ENCODE measurements around the gene LCLAT1.

The LCLAT1 gene

DNA sequence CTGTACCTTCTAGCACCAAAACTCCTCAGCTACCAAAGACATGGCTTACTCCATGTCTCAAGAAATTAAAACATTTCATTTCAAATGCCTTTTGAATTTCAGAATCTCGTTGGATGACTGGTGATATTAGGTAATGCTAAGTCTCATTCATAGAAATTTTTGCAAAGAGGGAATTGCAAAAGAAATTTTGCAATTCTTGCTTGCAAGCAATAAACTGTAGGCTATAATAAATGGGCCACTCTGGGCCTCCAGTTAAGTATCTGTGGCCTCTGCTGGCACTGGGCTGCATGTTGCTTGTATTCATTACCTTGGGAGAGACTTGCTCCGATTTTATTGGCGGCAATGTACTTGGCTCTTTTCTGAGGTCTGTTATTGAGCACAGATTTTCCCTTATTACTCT is 2.8 kb upstream of the LCLAT1 start:
- no peaks in the 10 kb centered on the region for H3K36me3 ChIP-seq (ENCODE audit: control insufficient read depth in 2 of 2, insufficient read depth in 1 of 2, low read length in 2 of 2)
- no peak overlapping the region for H3K4me3 ChIP-seq (ENCODE audit: low read depth, low read length)
- ChIA-PET POLR2A (no interaction called here), CTCF (interaction anchor here (1.1 kb wide), 1 partner anchor 41 kb away, joined by 3 read pairs; no protein-coding TSS in a partner anchor)
- H3K9me3 ChIP-seq (ENCODE audit: control insufficient read depth, insufficient read depth, low read depth, low read length): no peaks in the 10 kb centered on the region
- H3K4me1 ChIP-seq (ENCODE audit: control insufficient read depth, insufficient read depth, low read length): no peaks in the 10 kb centered on the region
- TF ChIP-seq KLF9 (tag by site-specific recombination; IDR thresholded peaks at IDR 0.05; ENCODE audit: low read depth) (no peak), OVOL3 (tag by site-specific recombination; IDR thresholded peaks at IDR 0.05) (no peak), HOXA7 (CRISPR knock-in tag; IDR thresholded peaks at IDR 0.05; ENCODE audit: borderline replicate concordance) (no peak), ZBTB21 (tag by site-specific recombination; IDR thresholded peaks at IDR 0.05) (no peak)
- TF ChIP-seq, protein P1, sequence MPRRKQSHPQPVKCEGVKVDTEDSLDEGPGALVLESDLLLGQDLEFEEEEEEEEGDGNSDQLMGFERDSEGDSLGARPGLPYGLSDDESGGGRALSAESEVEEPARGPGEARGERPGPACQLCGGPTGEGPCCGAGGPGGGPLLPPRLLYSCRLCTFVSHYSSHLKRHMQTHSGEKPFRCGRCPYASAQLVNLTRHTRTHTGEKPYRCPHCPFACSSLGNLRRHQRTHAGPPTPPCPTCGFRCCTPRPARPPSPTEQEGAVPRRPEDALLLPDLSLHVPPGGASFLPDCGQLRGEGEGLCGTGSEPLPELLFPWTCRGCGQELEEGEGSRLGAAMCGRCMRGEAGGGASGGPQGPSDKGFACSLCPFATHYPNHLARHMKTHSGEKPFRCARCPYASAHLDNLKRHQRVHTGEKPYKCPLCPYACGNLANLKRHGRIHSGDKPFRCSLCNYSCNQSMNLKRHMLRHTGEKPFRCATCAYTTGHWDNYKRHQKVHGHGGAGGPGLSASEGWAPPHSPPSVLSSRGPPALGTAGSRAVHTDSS (tag by site-specific recombination; IDR thresholded peaks at IDR 0.05): no peak
- TF ChIP-seq, protein P2, sequence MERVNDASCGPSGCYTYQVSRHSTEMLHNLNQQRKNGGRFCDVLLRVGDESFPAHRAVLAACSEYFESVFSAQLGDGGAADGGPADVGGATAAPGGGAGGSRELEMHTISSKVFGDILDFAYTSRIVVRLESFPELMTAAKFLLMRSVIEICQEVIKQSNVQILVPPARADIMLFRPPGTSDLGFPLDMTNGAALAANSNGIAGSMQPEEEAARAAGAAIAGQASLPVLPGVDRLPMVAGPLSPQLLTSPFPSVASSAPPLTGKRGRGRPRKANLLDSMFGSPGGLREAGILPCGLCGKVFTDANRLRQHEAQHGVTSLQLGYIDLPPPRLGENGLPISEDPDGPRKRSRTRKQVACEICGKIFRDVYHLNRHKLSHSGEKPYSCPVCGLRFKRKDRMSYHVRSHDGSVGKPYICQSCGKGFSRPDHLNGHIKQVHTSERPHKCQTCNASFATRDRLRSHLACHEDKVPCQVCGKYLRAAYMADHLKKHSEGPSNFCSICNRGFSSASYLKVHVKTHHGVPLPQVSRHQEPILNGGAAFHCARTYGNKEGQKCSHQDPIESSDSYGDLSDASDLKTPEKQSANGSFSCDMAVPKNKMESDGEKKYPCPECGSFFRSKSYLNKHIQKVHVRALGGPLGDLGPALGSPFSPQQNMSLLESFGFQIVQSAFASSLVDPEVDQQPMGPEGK (tag by site-specific recombination; IDR thresholded peaks at IDR 0.05): no peak
- TF ChIP-seq, protein P3, sequence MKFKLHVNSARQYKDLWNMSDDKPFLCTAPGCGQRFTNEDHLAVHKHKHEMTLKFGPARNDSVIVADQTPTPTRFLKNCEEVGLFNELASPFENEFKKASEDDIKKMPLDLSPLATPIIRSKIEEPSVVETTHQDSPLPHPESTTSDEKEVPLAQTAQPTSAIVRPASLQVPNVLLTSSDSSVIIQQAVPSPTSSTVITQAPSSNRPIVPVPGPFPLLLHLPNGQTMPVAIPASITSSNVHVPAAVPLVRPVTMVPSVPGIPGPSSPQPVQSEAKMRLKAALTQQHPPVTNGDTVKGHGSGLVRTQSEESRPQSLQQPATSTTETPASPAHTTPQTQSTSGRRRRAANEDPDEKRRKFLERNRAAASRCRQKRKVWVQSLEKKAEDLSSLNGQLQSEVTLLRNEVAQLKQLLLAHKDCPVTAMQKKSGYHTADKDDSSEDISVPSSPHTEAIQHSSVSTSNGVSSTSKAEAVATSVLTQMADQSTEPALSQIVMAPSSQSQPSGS (tag by site-specific recombination; IDR thresholded peaks at IDR 0.05; ENCODE audit: low read depth): no peak
- no peak overlapping the region for H3K27ac ChIP-seq (ENCODE audit: extremely low read depth, low read depth, low read length)

DNA sequence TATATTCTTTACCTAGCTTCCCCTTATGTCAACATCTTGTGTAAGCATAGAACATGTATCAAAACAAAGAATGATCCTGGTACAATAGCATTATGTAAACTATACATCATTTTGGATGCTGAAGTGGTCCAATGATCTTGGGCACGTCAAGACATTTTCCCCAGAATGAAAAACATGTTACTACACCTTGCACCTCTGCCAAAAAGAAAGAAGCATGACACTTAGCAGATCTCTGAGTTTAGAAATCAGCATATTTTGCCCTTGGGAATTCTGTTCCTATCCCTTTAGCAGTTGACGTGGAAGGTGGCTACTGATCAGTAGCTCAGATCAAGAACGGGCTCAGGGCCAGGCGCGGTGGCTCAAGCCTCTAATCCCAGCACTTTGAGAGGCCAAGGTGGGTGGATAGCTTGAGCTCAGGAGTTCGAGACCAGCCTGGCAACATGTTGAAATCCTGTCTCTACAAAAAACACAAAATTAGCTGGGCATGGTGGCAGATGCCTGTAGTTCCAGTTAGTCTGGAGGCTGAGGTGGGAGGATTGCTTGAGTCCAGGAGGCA is 1.7 kb upstream of the LCLAT1 start:
- POLR2A ChIA-PET: no interaction called here
- Histone ChIP-seq H3K27ac (ENCODE audit: extremely low read depth, low read depth, low read length) (no peak overlapping the region), H3K36me3 (ENCODE audit: control insufficient read depth in 2 of 2, insufficient read depth in 1 of 2, low read length in 2 of 2) (no peaks in the 10 kb centered on the region), H3K4me1 (ENCODE audit: control insufficient read depth, insufficient read depth, low read length) (no peaks in the 10 kb centered on the region), H3K4me3 (ENCODE audit: low read depth, low read length) (no peak overlapping the region), H3K9me3 (ENCODE audit: control insufficient read depth, insufficient read depth, low read depth, low read length) (no peaks in the 10 kb centered on the region)
- TF ChIP-seq ZNF10 (tag by site-specific recombination; IDR thresholded peaks at IDR 0.05): 0 out of 2 replicates have a peak, but pooled peaks have one; percentile 26
- no peak for TF ChIP-seq ZNF335 (tag by site-specific recombination; conservative IDR thresholded peaks at IDR 0.05)
- CTCF ChIA-PET: interaction anchor here (1.1 to 1.2 kb wide), 2 partner anchors 42 to 281 kb away, joined by 3 to 8 read pairs; no protein-coding TSS in a partner anchor

DNA sequence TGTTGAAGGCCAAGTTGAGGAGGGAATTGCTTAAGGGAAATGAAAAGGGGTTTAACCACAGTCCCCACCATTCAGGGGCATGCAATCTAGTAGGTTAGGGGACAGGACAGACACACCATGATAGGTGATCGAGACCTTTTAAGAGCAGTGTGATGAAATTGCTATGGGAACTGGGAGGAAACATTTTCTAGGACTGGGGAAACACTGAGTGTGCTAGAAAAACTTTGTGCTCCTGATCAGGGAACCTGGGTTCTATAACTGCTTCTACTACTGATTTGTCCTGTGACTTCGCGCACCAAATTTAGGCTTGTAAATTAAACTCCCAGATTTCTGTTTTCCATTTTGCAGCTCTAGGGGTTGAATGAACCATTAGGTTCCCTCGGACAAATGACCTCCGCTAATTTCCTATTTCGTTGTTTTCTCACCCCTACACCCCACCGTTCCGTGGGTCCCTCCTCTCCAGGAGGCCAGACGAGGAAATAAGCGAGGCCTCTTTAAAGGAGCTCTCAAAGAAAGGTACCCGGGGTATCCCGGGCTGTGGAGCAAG is 371 bp upstream of the LCLAT1 start:
- peak overlapping the region; percentile 95 for H3K4me3 ChIP-seq (ENCODE audit: low read depth, low read length)
- ChIA-PET CTCF (interaction anchor here (0.6 to 1.7 kb wide), 7 partner anchors 11 to 359 kb away, joined by 3 to 8 read pairs (median 5); no protein-coding TSS in a partner anchor), POLR2A (interaction anchor here (0.7 to 1.9 kb wide), 3 partner anchors 25 to 217 kb away, joined by 3 to 5 read pairs (median 5); no protein-coding TSS in a partner anchor)
- H3K36me3 ChIP-seq (ENCODE audit: control insufficient read depth in 2 of 2, insufficient read depth in 1 of 2, low read length in 2 of 2): peaks cover 0 to 3% of the 10 kb centered on the region in 2 experiments; a peak in 1 of 3 replicates
- no peaks in the 10 kb centered on the region for H3K4me1 ChIP-seq (ENCODE audit: control insufficient read depth, insufficient read depth, low read length)
- H3K27ac ChIP-seq (ENCODE audit: extremely low read depth, low read depth, low read length): peak overlapping the region; percentile 25; the same call in 1 of the 2 replicates
- no peaks in the 10 kb centered on the region for H3K9me3 ChIP-seq (ENCODE audit: control insufficient read depth, insufficient read depth, low read depth, low read length)
- peak; percentile 29; the same call in 1 of the 2 replicates for TF ChIP-seq ZBTB8A (tag by site-specific recombination; IDR thresholded peaks at IDR 0.05)
- TF ChIP-seq KLF8 (tag by site-specific recombination; IDR thresholded peaks at IDR 0.05): no peak
- TF ChIP-seq, protein P4, sequence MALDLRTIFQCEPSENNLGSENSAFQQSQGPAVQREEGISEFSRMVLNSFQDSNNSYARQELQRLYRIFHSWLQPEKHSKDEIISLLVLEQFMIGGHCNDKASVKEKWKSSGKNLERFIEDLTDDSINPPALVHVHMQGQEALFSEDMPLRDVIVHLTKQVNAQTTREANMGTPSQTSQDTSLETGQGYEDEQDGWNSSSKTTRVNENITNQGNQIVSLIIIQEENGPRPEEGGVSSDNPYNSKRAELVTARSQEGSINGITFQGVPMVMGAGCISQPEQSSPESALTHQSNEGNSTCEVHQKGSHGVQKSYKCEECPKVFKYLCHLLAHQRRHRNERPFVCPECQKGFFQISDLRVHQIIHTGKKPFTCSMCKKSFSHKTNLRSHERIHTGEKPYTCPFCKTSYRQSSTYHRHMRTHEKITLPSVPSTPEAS (tag by site-specific recombination; IDR thresholded peaks at IDR 0.05): no peak
- TF ChIP-seq, protein P5, sequence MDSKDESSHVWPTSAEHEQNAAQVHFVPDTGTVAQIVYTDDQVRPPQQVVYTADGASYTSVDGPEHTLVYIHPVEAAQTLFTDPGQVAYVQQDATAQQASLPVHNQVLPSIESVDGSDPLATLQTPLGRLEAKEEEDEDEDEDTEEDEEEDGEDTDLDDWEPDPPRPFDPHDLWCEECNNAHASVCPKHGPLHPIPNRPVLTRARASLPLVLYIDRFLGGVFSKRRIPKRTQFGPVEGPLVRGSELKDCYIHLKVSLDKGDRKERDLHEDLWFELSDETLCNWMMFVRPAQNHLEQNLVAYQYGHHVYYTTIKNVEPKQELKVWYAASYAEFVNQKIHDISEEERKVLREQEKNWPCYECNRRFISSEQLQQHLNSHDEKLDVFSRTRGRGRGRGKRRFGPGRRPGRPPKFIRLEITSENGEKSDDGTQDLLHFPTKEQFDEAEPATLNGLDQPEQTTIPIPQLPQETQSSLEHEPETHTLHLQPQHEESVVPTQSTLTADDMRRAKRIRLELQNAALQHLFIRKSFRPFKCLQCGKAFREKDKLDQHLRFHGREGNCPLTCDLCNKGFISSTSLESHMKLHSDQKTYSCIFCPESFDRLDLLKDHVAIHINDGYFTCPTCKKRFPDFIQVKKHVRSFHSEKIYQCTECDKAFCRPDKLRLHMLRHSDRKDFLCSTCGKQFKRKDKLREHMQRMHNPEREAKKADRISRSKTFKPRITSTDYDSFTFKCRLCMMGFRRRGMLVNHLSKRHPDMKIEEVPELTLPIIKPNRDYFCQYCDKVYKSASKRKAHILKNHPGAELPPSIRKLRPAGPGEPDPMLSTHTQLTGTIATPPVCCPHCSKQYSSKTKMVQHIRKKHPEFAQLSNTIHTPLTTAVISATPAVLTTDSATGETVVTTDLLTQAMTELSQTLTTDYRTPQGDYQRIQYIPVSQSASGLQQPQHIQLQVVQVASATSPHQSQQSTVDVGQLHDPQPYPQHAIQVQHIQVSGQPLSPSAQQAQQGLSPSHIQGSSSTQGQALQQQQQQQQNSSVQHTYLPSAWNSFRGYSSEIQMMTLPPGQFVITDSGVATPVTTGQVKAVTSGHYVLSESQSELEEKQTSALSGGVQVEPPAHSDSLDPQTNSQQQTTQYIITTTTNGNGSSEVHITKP (tag by site-specific recombination; IDR thresholded peaks at IDR 0.05): peak; percentile 72
- TF ChIP-seq ZNF121 (tag by site-specific recombination; IDR thresholded peaks at IDR 0.05): no peak
- TF ChIP-seq TRIM28 (IDR thresholded peaks at IDR 0.05; ENCODE audit: borderline replicate concordance, low read length): 0 out of 2 replicates have a peak, but pooled peaks have one; percentile 35
- TF ChIP-seq, protein P6, sequence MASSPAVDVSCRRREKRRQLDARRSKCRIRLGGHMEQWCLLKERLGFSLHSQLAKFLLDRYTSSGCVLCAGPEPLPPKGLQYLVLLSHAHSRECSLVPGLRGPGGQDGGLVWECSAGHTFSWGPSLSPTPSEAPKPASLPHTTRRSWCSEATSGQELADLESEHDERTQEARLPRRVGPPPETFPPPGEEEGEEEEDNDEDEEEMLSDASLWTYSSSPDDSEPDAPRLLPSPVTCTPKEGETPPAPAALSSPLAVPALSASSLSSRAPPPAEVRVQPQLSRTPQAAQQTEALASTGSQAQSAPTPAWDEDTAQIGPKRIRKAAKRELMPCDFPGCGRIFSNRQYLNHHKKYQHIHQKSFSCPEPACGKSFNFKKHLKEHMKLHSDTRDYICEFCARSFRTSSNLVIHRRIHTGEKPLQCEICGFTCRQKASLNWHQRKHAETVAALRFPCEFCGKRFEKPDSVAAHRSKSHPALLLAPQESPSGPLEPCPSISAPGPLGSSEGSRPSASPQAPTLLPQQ (tag by site-specific recombination; IDR thresholded peaks at IDR 0.05): 0 out of 2 replicates have a peak, but pooled peaks have one; percentile 24

Data from HEK293 (cell line).